Measurements from ENCODE around the gene SERPINE2.

Gene SERPINE2

DNA sequence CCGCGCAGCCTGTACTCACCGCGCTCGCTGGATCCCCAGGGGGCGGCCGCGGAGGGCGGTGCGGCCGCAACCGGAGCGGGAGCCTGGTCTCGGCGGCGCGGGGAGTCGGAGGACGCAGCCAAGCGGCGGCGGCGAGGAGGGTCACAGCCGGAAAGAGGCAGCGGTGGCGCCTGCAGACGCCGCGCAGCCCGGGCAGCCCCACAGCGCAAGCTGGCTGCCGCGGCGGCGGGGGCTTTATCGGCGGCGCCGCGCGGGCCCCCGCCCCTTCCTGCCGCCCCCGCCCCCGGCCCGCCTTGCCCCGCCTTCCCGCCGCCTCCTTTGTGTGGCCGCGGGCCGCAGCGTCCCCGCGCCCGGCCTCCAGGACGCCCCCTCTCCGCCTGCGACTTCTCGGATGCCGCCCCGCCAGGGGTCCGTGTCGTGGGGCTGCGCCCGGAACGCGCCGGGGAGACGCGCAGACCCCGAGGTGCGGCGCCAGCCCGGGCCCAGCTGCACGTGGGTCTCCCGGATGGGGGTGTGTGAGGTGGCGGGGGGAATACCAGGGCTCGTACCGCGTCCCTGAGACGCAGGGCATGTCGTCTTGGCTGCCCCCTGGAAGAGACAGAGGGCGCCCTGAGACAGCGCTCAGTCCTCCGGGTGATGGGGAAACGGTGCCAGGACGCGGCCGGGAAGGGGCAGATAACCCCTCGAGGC lies at the start of gene SERPINE2:
Gene SERPINE2 (minus strand): TSS at position 207 of the 690 bp plus-strand sequence. CDS start 37,386 bp downstream, outside the sequence.
- FAIRE-seq: no peak

DNA sequence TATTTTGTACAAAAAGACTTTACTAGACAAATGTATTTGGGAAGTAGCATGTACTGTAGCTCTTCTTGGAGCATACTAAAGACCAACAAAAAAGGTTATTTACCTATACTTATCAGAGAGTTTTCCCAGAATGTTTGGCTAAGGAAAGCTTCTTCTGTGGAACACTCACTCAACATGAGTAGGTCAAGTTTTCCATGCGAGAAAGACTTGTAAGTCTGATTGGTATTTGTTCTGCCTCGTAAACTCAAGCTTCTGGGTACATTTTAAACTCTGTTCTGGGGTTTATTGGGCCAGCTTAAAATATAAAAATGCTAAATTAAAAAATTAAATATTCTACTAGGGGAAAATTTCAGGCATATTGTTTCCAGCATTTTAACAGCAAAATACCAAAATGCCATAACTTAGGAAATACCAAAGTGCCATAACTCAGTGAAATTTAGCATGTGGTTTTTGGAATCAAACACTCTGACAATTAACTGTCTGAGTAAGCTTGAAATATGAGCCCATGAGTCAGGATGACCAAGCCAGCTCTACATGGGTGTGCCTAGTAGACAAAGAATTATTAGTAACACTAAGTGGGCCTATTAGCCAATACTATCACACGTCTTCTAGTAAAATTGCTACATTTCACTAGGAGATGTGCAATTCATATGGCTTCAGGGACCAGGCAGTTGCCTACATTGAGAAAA lies 47.3 kb upstream of the SERPINE2 start:
- FAIRE-seq: no peak

- FAIRE-seq: no peak
Measured at GRCh38 chr2:224085811-224086210, 46.7 kb upstream of the SERPINE2 start.

GRCh38 chr2:224085246-224085645 lies 46.2 kb upstream of the SERPINE2 start:
- no peak for FAIRE-seq

- FAIRE-seq: no peak
Measured at GRCh38 chr2:224084266-224084892, 45.3 kb upstream of the SERPINE2 start.

DNA sequence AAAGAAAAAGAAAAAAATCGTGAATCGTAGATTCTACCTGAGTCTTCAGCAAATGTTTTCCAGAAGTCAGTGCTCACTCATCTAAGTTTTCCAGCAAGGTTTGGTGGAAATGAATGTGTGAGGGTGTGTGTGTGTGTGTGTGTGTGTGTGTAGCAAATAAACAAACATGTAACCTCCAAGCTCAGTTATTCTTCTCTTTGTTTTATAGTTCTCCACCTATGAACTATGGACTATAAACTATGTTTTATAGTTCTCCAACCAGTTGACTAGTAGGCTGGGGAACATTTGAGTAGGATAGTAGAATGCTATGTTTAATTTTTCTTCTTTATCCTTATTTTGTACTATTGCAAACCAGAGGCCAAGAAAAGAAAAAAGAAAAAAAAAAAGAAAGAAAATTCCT lies 44.6 kb upstream of the SERPINE2 start:
- no peak for FAIRE-seq

DNA sequence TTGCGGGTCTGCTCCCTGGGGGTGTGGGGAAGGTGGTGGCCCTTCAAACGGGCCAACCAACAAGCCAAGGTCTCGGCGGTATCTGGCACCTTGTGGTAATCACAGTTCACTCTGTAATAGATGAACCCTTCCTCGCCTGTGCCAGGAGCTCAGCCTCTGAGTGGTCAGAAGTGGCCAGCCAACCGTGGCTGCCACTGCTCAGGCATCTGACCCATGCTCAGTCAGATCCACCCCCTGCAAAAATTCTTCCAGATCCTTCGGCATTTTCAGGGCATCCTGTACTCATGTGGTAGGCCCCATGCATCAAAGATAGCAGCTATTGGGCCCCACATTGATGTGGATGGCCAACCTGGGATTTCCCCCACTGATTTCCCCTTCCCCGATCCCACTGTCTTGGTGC lies 39.6 kb upstream of the SERPINE2 start:
- FAIRE-seq: no peak

DNA sequence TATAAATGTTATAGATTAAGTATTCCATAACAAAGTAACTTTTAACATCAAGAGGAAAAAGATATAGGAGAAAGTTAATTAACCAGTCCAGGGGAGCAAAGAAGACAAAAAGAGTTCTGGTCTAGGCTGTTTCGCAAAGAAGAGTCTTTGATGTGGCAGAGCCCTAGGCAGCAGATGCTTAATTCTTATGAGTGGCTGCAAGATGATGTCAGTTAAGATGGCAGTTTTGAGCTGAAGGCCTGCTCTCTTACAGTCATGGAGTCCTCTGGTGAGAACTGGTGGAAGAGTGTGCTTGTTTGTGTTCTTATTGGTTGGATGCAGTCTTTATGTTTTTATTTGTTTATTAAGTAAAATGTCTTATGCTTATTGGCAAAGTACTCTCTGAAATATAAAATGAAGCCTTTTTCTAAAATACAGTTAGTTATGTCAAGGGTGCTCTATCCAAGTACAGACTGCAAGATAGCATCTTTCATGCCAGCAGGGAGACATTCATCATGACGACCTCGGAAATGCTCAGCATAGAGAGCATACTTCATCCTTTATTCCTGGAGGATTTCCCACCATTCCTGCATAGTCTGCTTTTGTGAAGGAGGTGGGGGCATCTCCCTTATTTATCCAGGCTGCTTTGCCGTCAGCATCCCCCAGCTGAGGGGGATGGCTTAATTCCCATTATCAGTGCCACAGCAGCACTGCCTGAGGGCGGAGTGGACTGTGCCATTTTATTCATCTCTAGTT lies 38.9 kb upstream of the SERPINE2 start:
- FAIRE-seq: no peak

GRCh38 chr2:224075588-224075987 lies 36.5 kb upstream of the SERPINE2 start:
- no peak for FAIRE-seq

- no peak for FAIRE-seq
Measured at GRCh38 chr2:224073676-224074075, 34.6 kb upstream of the SERPINE2 start.

- FAIRE-seq: no peak
Measured at GRCh38 chr2:224072541-224073188, 33.6 kb upstream of the SERPINE2 start.

- no peak for FAIRE-seq
Measured at GRCh38 chr2:224069172-224069571, 30.1 kb upstream of the SERPINE2 start.

- no peak for FAIRE-seq
Measured at GRCh38 chr2:224063298-224063648, 24.2 kb upstream of the SERPINE2 start.

GRCh38 chr2:224062481-224063297 lies 23.6 kb upstream of the SERPINE2 start:
- FAIRE-seq: no peak

- no peak for FAIRE-seq
Measured at GRCh38 chr2:224060783-224061482, 21.8 kb upstream of the SERPINE2 start.

DNA sequence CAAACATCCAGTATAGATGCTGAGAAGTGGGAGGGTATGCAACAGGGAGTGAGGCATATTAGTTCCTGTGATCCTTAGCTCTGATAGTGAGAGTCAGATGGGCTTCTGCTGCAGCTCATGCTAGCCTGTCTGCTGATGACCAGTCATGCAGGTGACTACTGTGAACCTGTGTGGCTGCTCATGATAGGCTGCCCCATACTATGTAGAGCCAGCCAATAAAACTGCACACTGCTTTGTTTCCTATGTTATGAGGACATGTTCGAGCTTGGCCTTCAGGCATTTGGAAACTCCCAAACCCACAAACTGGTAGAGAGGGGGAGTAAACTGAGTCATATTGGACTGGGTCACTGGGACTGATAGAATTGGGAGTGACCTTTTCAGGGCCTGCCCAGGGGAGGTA lies 20.1 kb upstream of the SERPINE2 start:
- no peak for FAIRE-seq

DNA sequence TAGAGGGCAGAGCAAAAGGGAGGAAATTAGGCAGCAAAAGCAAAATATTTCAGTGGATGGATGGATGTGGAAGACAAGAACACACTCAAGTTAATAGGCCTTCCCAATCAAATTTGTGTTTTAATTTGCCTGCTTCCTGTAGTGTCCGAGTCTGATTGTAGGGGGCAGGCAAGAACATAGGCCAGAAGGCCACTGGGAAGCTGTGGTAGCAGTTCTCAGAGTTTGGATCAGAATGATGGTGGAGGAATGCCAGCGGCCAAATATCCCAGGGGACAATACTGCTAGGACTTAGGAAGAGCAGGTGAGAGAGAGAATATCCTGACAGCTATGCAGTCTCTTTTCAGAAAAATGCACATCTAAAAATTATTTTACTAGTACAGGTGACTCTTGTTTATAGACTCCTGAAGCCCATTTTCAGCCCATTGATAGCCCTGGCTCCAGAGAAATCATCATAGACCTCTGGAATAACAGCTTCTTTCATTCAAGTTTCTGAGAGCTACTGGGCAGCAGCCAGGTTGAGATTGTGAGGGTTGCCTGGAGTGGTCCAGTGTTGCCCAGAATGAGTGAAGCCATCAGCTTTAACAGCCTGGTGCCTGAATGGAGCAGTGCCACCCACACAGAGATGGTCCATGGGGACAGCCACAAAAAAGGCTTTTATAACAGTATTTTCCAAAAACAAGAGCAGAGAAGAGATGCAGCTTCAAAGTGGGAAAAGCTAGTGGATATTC lies 19.1 kb upstream of the SERPINE2 start:
- FAIRE-seq: no peak

GRCh38 chr2:224056889-224057288 lies 17.8 kb upstream of the SERPINE2 start:
- FAIRE-seq: no peak

DNA sequence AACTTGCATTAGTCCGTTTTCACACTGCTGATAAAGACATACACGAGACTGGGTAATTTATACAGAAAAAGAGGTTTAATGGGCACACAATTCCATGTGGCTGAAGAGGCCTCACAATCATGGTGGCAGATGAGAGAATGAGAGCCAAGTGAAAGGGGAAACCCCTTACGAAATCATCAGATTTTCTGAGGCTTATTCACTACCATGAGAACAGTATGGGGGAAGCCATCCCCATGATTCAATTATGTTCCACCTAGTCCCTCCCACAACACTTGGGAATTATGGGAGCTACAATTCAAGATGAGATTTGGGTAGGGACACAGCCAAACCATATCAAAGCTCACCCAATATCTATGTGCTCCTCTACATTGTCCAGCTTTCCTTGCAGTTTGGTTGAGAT lies 16.0 kb upstream of the SERPINE2 start:
- FAIRE-seq: no peak

DNA sequence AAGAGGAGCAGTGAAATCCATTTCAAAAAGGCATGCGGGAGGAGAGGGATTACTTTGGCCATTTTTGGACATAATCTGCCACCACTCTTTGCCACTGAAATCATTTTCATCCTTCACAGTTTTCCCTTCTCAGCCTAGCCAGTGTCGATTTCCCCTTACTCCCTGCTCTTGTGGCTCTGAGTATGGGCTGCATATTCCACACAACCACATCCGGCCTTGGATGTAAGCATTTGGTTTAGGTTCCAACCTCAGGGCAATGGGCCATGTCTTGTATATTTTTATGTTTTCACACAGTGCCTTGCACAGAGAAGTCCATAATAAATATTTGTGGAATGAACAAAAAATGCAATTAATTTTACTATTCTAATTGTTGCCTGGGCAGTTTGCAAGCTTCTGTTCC lies 7.7 kb upstream of the SERPINE2 start:
- no peak for FAIRE-seq

GRCh38 chr2:224042191-224042696 lies 3.2 kb upstream of the SERPINE2 start:
- no peak for FAIRE-seq

All from A204.1 (cell line).